ENCODE results near the gene COG5. TPM values are rescaled to one million over a fixed set of nuclear protein-coding genes. Genes with fewer than 3 reads are reported as not detected.

COG5 gene
- total and polyA plus RNA-seq, 2 experiments from 2014 or later, result 15.4 to 36.5 TPM

DNA sequence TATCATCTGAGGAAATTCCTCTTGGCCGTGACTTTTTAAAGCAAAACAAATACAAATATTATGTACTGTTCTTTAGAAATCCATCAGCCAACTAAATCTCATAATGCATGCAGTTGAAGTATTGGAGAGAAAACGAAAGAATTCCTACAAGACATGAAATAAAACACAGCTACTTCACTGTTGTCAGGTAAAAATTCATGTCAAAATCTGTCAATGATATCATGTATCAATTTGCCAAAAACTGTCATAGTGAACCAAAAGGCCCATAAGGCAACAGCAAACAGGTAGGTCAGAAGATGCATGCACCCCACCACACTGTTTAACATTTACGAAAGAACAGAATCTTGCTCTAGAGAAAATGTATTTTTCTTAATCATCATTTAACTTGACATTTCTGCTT, 91.6 kb downstream of the COG5 start (continued):
- no peak for TF ChIP-seq POLR2AphosphoS5 (IDR thresholded peaks at IDR 0.05; ENCODE audit: low read depth)
- TF ChIP-seq ZNF331 (CRISPR knock-in tag; IDR thresholded peaks at IDR 0.05; ENCODE audit: low read depth), result no peak
- no peak for TF ChIP-seq JUNB (IDR thresholded peaks at IDR 0.05; ENCODE audit: unreplicated experiment)
- TF ChIP-seq EZH2phosphoT487 (IDR thresholded peaks at IDR 0.05; ENCODE audit: unreplicated experiment), result no peak
- TF ChIP-seq NANOG (IDR thresholded peaks at IDR 0.05; ENCODE audit: borderline replicate concordance), result no peak
- TF ChIP-seq, protein P1, sequence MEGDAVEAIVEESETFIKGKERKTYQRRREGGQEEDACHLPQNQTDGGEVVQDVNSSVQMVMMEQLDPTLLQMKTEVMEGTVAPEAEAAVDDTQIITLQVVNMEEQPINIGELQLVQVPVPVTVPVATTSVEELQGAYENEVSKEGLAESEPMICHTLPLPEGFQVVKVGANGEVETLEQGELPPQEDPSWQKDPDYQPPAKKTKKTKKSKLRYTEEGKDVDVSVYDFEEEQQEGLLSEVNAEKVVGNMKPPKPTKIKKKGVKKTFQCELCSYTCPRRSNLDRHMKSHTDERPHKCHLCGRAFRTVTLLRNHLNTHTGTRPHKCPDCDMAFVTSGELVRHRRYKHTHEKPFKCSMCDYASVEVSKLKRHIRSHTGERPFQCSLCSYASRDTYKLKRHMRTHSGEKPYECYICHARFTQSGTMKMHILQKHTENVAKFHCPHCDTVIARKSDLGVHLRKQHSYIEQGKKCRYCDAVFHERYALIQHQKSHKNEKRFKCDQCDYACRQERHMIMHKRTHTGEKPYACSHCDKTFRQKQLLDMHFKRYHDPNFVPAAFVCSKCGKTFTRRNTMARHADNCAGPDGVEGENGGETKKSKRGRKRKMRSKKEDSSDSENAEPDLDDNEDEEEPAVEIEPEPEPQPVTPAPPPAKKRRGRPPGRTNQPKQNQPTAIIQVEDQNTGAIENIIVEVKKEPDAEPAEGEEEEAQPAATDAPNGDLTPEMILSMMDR (conservative IDR thresholded peaks at IDR 0.05; ENCODE audit: low read depth in 2 of 2), result no peak
- TF ChIP-seq, protein P2, sequence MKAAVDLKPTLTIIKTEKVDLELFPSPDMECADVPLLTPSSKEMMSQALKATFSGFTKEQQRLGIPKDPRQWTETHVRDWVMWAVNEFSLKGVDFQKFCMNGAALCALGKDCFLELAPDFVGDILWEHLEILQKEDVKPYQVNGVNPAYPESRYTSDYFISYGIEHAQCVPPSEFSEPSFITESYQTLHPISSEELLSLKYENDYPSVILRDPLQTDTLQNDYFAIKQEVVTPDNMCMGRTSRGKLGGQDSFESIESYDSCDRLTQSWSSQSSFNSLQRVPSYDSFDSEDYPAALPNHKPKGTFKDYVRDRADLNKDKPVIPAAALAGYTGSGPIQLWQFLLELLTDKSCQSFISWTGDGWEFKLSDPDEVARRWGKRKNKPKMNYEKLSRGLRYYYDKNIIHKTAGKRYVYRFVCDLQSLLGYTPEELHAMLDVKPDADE (IDR thresholded peaks at IDR 0.05), result no peak
- no peak for TF ChIP-seq ZNF114 (CRISPR knock-in tag; IDR thresholded peaks at IDR 0.05)
- no peak for TF ChIP-seq CREB1 (CRISPR knock-in tag; IDR thresholded peaks at IDR 0.05; ENCODE audit: low read depth)
- no peak for TF ChIP-seq STAT1 (IDR thresholded peaks at IDR 0.05; ENCODE audit: unreplicated experiment)

DNA sequence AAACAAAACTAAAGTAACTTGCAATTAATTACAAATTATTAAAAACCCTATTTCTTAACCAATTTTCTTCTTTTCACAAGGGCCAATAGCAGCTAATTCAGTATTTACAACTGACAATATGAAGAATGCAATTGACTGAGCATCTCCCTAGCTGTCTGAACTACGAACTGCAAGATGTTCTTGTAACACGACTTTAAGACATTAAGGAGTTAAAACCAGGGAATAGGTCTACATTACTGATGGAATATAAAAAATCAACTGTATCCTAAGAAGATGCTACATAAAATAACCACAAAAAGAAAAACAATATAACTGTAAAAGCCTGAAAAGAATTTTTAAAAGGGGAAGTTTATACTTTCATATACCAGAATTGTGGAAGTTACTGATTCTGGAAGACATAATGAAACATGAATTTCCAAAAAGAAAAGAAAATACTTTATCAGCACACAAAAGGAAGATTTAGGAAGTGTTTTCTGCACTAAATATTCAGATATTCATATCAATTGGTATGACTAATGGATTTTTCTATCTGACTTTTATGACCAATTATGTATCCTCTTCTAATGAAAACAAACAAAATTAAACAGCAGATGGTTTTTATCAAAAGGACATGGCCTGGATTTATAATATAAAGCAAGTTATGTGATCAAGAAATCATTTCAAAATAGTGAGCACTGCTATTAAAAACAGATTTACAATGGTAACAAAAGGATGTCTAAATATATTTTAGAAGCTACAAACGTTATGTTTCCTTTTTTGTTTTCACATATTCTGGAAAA, 92.2 kb downstream of the COG5 start:
- Mint-ChIP-seq H3K4me3 (no peak overlapping the region), H3K27ac (no peak overlapping the region), H3K4me1 (peaks cover 13% of the 10 kb centered on the region), H3K36me3 (ENCODE audit: low read depth) (no peaks in the 10 kb centered on the region), H3K27me3 (ENCODE audit: insufficient read depth, low read depth, poor library complexity) (no peaks in the 10 kb centered on the region), H3K9me3 (no peaks in the 10 kb centered on the region)
- no peak for ATAC-seq
- Histone ChIP-seq H3K27me3 (ENCODE audit: insufficient read depth) (no peaks in the 10 kb centered on the region), H3K4me3 (no peak overlapping the region), H3K9me2 (ENCODE audit: insufficient read depth) (no peaks in the 10 kb centered on the region), H3K27ac (ENCODE audit: low read depth) (no peak overlapping the region), H3K4me2 (no peak overlapping the region), H3K36me3 (ENCODE audit: insufficient read depth) (no peaks in the 10 kb centered on the region), H4K20me1 (replicated peaks; ENCODE audit: insufficient read depth) (no peaks in the 10 kb centered on the region), H2AFZ (no peak overlapping the region), H3K79me2 (replicated peaks; ENCODE audit: insufficient read depth) (no peaks in the 10 kb centered on the region), H3F3A (replicated peaks; ENCODE audit: low read depth) (no peaks in the 10 kb centered on the region), H3K4me1 (ENCODE audit: insufficient read depth) (no peaks in the 10 kb centered on the region)
- DNase-seq (ENCODE audit: low spot score), result peak; percentile 10
- TF ChIP-seq ZNF114 (CRISPR knock-in tag; IDR thresholded peaks at IDR 0.05) (no peak), JUNB (IDR thresholded peaks at IDR 0.05; ENCODE audit: unreplicated experiment) (no peak), POLR2AphosphoS5 (IDR thresholded peaks at IDR 0.05; ENCODE audit: low read depth) (no peak), NANOG (IDR thresholded peaks at IDR 0.05; ENCODE audit: borderline replicate concordance) (no peak), EZH2 (IDR thresholded peaks at IDR 0.05; ENCODE audit: low read depth, unreplicated experiment) (no peak)
- TF ChIP-seq, protein P3, sequence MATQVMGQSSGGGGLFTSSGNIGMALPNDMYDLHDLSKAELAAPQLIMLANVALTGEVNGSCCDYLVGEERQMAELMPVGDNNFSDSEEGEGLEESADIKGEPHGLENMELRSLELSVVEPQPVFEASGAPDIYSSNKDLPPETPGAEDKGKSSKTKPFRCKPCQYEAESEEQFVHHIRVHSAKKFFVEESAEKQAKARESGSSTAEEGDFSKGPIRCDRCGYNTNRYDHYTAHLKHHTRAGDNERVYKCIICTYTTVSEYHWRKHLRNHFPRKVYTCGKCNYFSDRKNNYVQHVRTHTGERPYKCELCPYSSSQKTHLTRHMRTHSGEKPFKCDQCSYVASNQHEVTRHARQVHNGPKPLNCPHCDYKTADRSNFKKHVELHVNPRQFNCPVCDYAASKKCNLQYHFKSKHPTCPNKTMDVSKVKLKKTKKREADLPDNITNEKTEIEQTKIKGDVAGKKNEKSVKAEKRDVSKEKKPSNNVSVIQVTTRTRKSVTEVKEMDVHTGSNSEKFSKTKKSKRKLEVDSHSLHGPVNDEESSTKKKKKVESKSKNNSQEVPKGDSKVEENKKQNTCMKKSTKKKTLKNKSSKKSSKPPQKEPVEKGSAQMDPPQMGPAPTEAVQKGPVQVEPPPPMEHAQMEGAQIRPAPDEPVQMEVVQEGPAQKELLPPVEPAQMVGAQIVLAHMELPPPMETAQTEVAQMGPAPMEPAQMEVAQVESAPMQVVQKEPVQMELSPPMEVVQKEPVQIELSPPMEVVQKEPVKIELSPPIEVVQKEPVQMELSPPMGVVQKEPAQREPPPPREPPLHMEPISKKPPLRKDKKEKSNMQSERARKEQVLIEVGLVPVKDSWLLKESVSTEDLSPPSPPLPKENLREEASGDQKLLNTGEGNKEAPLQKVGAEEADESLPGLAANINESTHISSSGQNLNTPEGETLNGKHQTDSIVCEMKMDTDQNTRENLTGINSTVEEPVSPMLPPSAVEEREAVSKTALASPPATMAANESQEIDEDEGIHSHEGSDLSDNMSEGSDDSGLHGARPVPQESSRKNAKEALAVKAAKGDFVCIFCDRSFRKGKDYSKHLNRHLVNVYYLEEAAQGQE (IDR thresholded peaks at IDR 0.05; ENCODE audit: unreplicated experiment), result no peak
- TF ChIP-seq, protein P2 (IDR thresholded peaks at IDR 0.05), result no peak
